DMS53 treated with DMSO at 0.1 percent for 48 hours (cell line): ENCODE results near the gene TMEM134.
"Not testable (repeated sequence)": the region's sequence is repeated elsewhere in the genome, so short reads cannot be mapped to it uniquely, and the experiment has no call there.

Experiments
- DNase-seq: peaks from one replicate; lab custom pipeline; 2025; ENCODE audit not compliant: unreplicated experiment; lab: John Stamatoyannopoulos, UW

The TMEM134 gene

DNA sequence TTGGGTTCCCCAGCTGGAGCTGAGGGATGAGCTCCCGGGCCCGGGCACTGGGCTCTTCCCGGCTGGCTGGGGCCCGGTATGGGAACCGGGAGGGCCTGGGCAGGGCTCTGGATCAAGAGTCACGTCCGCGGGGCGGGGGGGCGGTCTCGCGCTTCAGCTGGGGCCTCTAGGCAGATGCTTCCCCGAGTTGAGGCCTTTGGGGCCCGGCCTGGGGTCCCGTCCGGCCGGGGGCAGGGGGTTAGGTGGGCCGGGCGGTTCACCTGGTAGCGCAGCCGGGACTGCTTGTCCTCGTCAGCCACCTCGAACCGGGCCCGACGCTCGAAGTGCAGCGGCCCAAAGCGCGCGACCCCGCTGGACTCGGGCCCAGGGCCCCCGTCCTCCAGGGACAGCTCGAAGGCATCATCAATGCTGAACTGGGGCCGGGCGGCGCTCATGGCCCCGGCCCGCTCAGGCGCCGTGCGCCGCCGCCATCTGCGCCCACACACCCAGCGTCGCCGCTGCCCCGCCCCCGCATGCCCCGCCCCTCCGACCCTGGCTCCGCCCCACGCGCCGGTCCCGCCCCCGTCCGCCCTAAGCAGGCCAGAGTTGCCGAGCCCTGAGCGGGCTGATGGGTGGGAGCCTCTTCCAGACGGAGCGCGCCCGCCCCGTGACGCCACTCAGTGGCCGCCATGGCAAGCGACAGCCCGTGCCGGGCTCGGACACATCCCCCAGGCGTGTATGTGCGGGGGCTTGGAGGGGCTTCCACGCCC is at the start of gene TMEM134:
TMEM134 (minus strand) TSS at position 493 of the 749 bp plus-strand sequence; CDS start at position 434, 59 bp downstream.
- peak; percentile 82 for DNase-seq

DNA sequence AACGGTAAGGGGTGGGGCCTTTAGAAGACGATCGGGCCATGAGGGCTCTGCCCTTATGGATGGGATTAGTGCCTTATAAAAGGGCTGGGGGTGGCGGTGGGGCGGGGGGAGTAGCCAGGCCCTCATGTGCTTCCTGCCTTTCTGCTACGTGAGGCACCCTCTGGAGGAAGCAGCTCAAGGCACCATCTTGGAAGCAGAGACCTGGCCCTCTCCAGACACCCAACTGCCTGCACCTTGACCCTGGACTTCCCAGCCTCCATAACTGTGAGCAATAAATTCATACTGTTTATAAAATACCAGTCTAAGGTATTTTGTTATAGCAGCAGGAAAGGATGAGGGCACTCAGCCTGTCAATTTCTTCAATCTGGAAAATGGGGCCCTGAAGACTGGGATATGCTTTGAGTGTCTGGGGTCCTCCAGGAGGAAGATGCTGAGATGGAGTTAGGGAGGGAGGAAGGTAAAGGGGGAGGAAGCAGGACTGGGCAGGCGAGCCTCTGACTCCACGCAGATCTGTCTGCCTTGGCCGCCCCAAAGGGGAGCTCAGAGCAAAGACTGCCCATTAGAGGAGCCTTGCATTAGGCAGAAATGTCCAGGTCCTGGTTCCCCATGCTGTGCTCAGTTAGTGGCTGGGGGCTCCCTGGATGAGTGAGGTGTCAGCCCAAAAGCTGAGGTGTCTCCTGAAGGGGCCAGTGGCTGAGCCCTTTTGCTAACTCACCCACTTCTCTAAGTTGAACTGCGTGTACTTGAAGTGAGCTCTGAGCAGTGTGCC is 48.9 kb upstream of the TMEM134 start:
- no peak for DNase-seq

- DNase-seq, result no peak
Measured at GRCh38 chr11:67516806-67517205, 47.8 kb upstream of the TMEM134 start.

DNA sequence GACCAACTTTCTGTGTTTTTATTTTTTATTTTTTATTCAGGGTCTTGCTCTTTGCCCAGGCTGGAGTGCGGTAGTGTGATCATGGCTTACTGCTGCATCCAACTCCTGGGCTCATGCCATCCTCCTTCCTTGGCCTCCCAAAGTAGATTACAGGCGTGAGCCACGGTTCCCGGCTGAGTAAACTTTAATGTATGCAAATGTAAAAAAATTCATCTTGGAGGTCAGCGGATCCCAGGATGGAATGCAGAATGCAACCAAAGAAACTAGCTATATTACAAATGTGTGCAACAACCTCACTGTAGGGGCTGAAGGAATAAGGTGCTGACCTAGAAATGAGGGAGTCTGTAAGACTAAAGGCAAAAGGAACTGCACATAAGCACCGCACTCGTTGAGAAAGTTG is 45.1 kb upstream of the TMEM134 start:
- no peak for DNase-seq

- not testable (repeated sequence) for DNase-seq
Measured at GRCh38 chr11:67511558-67511957, 42.5 kb upstream of the TMEM134 start.

GRCh38 chr11:67510023-67510345 is 40.9 kb upstream of the TMEM134 start:
- no peak for DNase-seq

GRCh38 chr11:67508486-67509121 is 39.6 kb upstream of the TMEM134 start:
- DNase-seq, result peak; percentile 95

DNA sequence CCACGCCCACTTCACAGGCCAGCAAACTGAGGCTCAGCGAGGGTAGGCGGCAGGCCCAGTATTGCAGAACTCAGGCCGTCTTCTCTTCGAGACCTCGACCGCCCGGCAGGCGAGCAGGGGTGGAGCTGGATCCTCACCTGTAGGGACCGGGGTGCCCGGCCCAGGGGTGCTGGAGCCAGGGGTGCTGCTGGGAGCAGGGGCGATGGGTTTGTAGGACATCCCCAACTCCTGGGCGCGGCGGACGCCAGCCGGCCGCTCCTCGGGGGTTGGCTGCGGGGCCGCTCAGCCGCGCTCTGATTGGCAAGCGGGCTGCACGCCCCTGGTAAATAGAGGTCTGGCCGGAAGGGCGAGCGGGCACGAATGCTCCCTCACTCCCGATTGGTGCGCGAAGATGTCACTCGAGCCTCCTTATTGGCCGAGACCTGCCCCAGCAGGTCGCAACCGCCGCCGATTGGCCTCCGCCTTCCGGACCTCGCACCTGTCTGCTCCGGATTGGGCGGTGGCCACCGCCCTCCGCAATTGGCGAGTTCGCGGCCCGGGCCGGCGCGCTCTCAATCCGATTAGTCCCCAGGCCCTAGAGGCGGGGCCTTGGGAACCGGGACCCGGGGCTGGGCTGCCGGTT is 38.9 kb upstream of the TMEM134 start, which contains the start of gene CDK2AP2:
CDK2AP2 (minus strand) TSS at position 299 of the 622 bp plus-strand sequence; CDS start at position 219, 80 bp downstream.
- DNase-seq, result peak; percentile 99

- no peak for DNase-seq
Measured at GRCh38 chr11:67507242-67507863, 38.3 kb upstream of the TMEM134 start.

DNA sequence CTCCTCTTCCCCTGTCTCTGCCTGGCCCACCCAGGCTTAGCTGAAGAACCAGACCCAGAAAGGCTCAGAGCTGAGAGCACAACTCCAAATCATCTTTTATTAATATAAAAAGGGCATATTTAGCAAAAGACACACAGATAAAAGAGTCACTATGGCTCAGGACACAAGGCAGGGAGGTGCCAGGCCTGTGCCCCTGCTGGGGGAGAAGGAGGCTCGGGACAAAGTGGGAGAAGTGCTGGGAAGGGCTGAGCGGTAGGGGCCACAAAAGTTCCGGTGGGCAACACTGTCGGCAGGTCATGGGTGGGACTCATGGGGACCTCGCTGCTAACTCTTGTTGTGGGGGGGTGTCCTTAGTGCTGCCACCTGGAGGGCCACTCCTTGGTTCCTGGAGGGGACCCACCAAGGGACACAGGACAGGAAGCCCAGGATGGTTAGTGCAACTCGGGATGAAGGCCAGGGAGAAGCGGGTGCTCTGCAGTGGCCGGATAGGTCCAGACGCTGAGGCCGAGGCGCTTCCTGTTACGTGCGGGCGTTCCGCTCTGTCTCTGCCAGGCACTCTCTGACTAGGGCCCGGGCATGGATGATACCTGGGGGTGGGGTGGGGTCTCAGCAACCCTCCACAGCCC is 37.5 kb upstream of the TMEM134 start:
- no peak for DNase-seq

- DNase-seq, result peak; percentile 97
Measured at GRCh38 chr11:67505605-67506396, 36.8 kb upstream of the TMEM134 start.

DNA sequence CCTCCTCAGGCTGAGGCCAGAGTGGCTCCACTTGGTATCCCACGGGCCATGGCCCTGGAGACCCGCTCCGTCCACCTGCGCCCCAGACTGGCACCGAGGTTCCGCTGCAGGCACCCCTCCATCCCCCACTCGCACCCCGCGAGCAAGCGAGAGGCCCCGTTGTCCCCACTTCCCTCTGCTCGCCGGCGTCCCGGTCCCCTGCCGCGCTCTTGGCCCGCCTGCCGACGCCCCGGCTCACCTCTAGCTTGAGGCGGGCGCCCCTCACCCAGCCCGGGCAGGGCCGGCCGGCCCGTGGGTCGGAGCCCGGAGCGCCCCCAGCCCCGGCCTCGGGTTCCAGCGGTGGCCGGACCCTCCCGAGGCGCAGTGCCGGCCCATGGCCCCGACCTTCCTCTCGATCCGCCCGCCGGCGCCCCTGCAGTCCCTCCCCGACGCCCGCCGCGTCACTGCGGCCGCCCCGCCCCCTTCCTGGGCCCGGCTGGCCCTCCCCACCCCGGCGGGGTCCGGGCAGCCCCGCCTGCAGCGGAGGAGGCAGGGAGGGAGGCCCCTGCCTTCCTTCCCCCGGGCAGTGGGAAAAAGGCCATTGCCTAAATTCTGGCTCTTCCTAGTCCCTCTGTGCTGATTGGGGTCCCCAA is 36.0 kb upstream of the TMEM134 start, which contains the start of gene PITPNM1:
PITPNM1 (minus strand) TSS at position 414 of the 632 bp plus-strand sequence. CDS start 1,183 bp downstream, outside the sequence.
- peak; percentile 59 for DNase-seq

GRCh38 chr11:67504005-67504949 is 35.2 kb upstream of the TMEM134 start:
- DNase-seq, result no peak

DNA sequence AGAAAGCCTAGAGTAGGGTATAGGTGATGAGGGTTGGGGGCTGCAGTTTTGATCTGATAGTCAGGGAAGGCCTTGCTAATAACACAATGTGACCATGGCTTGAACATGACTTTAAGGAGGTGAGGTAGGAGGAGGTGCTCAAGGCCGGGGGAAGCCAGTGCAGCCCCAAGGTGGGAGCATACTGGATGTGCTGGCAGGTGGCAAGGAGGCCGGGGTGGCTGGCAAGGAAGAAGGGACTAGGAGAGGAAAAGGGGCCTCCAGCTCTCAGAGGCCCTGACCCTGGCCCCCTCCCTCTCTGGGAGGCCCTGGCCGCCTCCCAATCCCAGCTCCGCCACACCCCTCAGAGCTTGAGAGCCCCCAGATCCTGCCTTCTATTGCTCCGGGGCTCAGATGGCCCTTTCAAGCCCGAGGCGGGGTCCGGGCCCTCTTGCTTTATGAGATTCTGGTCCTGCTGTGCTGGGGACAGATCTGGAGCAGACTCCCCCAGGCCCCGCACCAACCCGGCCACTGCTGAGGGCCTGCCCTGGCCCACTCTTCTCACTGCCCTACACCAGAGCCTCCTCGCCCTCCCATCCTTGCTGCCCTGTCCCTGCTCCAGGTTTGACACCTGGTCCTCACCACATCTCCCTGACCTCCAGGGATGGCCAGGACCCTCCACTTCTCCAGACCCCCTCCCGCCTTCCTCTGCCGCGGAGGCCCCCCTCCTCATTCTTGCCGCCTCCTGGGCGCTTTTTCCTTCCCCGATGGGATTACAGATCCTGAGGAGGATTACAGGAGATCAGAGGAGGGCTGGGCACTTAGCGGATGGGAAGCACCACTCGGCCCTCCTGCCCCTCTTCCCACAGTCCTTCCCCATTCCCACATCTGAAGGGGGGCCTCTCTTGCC is 34.3 kb upstream of the TMEM134 start:
- DNase-seq, result no peak

DNA sequence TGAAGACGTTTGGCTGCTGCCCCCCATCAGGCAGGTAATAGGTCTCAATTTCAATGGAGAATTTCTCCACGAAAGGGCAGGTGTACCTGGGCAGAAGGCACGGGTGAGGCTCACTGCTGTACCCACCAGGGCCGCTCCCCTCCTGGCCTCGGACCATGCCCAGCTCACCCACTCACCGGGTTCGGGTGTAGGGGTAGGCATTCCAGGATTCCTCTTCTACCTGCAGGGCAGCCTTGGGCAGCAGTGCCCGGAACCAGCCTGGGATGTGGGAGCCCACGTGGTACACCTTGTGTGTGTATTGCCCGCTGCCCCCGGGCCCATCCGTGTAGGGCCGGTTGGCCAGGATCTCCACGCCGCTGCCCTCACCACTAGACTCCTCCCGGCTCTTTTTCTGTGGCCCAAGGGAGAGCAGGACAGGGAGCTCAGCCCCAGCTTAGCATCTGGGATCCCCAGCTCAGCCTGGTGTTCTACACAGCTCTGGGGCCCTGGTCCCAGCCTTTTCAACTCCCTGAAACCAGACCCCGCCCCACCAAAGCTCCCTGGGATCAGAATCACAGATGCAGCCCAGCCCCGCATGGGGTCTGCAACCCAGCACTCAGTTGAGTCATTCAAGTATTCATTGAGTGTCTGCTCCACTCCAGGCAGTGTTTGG is 33.4 kb upstream of the TMEM134 start:
- no peak for DNase-seq

DNA sequence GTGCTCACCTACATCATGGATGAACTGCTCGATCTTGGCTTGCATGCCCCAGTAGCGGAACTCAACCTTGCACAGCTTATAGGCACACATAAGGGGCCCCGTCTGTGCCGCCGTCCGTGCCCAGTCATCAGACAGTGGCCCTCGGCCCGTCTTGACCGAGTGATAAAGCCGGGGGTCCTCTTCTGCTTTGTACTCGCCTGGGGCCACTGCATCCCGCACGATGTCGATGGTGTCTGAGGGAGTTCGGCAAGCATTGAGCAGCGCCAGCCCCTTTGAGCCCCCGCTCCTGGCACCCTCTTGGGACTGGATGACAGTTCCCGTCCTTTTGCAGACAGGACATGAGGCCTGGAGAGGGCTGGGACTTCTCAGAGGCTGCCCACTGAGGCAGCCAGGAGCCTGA is 32.8 kb upstream of the TMEM134 start:
- no peak for DNase-seq
